Liver (tissue), 9 donors: ENCODE results near the gene ASXL2. TPM values are rescaled to one million over a fixed set of nuclear protein-coding genes. Genes with fewer than 3 reads are reported as not detected.

ENCODE experiments used
- DNase-seq: peaks from one replicate; pipeline ENCODE4 v3.0.0-alpha.2; 2017; ENCODE audit warnings: low spot score
- H3K27ac ChIP-seq, 2 donors: one replicate each; pipeline ENCODE4 v1.7.0; 2013; ENCODE audit warnings: inconsistent platforms in 2 of 2, low read length in 2 of 2, control low read depth in 1 of 2, low read depth in 1 of 2, mild to moderate bottlenecking in 1 of 2
- H3K27me3 ChIP-seq, 4 donors: one replicate each; pipeline versions ENCODE4 v1.6.1 to v1.7.0; 2013; ENCODE audit warnings: low read length in 3 of 4, inconsistent platforms in 1 of 4, mild to moderate bottlenecking in 1 of 4, moderate library complexity in 1 of 4; ENCODE audit not compliant: control insufficient read depth in 4 of 4, insufficient read depth in 4 of 4
- H3K36me3 ChIP-seq, 4 donors: one replicate each; pipeline versions ENCODE4 v1.6.1 to v1.7.0; 2013; ENCODE audit warnings: low read length in 3 of 4, mild to moderate bottlenecking in 3 of 4, low read depth in 1 of 4, moderate library complexity in 1 of 4; ENCODE audit not compliant: control insufficient read depth in 4 of 4, insufficient read depth in 3 of 4
- H3K4me1 ChIP-seq, 4 donors: one replicate each; pipeline versions ENCODE4 v1.6.1 to v1.7.0; 2013; ENCODE audit warnings: low read length in 3 of 4, mild to moderate bottlenecking in 3 of 4, moderate library complexity in 1 of 4; ENCODE audit not compliant: control insufficient read depth in 4 of 4, insufficient read depth in 4 of 4
- H3K4me3 ChIP-seq, 3 donors: one replicate each; pipeline versions ENCODE4 v1.6.1 to v1.7.0; 2013; ENCODE audit warnings: low read length in 3 of 3, control low read depth in 1 of 3, low read depth in 1 of 3, mild to moderate bottlenecking in 1 of 3
- H3K9ac ChIP-seq, 2 donors: one replicate each; pipeline ENCODE4 v1.7.0; 2013; ENCODE audit warnings: low read length in 2 of 2, mild to moderate bottlenecking in 2 of 2, moderate library complexity in 2 of 2, control low read depth in 1 of 2, low read depth in 1 of 2
- H3K9me3 ChIP-seq, 4 donors: one replicate each; pipeline versions ENCODE4 v1.6.1 to v1.7.0; 2013; ENCODE audit warnings: low read length in 3 of 4; ENCODE audit not compliant: control insufficient read depth in 4 of 4
- EGR1 ChIP-seq, 2 donors: IDR thresholded peaks; 2 replicates each; pipeline ENCODE4 v1.6.1; 2016 to 2018; ENCODE audit warnings: antibody characterized with exemption in 2 of 2, low read depth in 2 of 2
- FOXA1 ChIP-seq: IDR thresholded peaks from 2 replicates; pipeline ENCODE4 v1.6.1; 2016; ENCODE audit warnings: antibody characterized with exemption
- GABPA ChIP-seq, 2 donors: IDR thresholded peaks in 1 of 2; conservative IDR thresholded peaks in 1 of 2; 2 replicates each; pipeline ENCODE4 v1.6.1; 2016; ENCODE audit warnings: antibody characterized with exemption in 2 of 2, mild to moderate bottlenecking in 1 of 2, moderate library complexity in 1 of 2
- HNF4A ChIP-seq, 2 donors: conservative IDR thresholded peaks; 2 replicates each; pipeline ENCODE4 v1.6.1; 2016; ENCODE audit warnings: antibody characterized with exemption in 2 of 2, mild to moderate bottlenecking in 2 of 2
- HNF4G ChIP-seq: IDR thresholded peaks from 2 replicates; pipeline ENCODE4 v1.6.1; 2016; ENCODE audit warnings: antibody characterized with exemption
- JUND ChIP-seq, 2 donors: IDR thresholded peaks; 2 replicates each; pipeline ENCODE4 v1.6.1; 2016; ENCODE audit warnings: antibody characterized with exemption in 2 of 2
- NR2F2 ChIP-seq: IDR thresholded peaks from 2 replicates; pipeline ENCODE4 v1.6.1; 2016; ENCODE audit warnings: antibody characterized with exemption
- RAD21 ChIP-seq, 2 donors: IDR thresholded peaks; 2 replicates each; pipeline ENCODE4 v1.6.1; 2016; ENCODE audit warnings: antibody characterized with exemption in 2 of 2, mild to moderate bottlenecking in 2 of 2
- RXRA ChIP-seq, 2 donors: IDR thresholded peaks; 2 replicates each; pipeline ENCODE4 v1.6.1; 2017 to 2018; ENCODE audit warnings: antibody characterized with exemption in 2 of 2, mild to moderate bottlenecking in 1 of 2
- SP1 ChIP-seq: IDR thresholded peaks from 2 replicates; pipeline ENCODE4 v1.6.1; 2018; ENCODE audit warnings: antibody characterized with exemption, mild to moderate bottlenecking
- TAF1 ChIP-seq: conservative IDR thresholded peaks from 2 replicates; pipeline ENCODE4 v1.6.1; 2016; ENCODE audit warnings: antibody characterized with exemption, mild to moderate bottlenecking
- YY1 ChIP-seq: IDR thresholded peaks from 2 replicates; pipeline ENCODE4 v1.6.1; 2016; ENCODE audit warnings: antibody characterized with exemption, mild to moderate bottlenecking
- WGBS: extraction: QIAGEN DNeasy Blood & Tissue Kit; methylation state at CpG from one replicate; pipeline ENCODE4 v1.1.7; 2013; 5-methylcytosine and 5-hydroxymethylcytosine counted together
- polyA plus RNA-seq, 2 donors: library from polyadenylated mRNA; stranded (reverse) in 1 of 2; unstranded in 1 of 2; fragments of 200-250 nt in 1 of 2; fragments of >200 nt in 1 of 2; fragmentation: Nextera tagmentation in 1 of 2; extraction: Ambion mirVana in 1 of 2; gene quantifications; one replicate each; pipeline versions ENCODE4 v1.2.1 to v1.2.3, GENCODE V29; 2013 to 2015
- total RNA-seq, 2 donors: library from RNA; depleted of rRNA; stranded (reverse); fragments of >200 nt; gene quantifications; one replicate each; pipeline ENCODE4 v1.2.3, GENCODE V29; 2014
- TF ChIP-seq, protein P1 (sequence below): IDR thresholded peaks from 2 replicates; pipeline ENCODE4 v1.6.1; 2016; ENCODE audit warnings: antibody characterized with exemption
- TF ChIP-seq, protein P2 (sequence below): fragments of 150-350 bp; IDR thresholded peaks from 2 replicates; pipeline ENCODE4 v1.5.1; 2017; ENCODE audit warnings: improper control_type of control experiment, low read depth, low read length; ENCODE audit not compliant: missing input control
- TF ChIP-seq, protein P3 (sequence below): IDR thresholded peaks from 2 replicates; pipeline ENCODE4 v1.6.1; 2016; ENCODE audit warnings: antibody characterized with exemption, mild to moderate bottlenecking
- TF ChIP-seq, protein P4 (sequence below): IDR thresholded peaks from 2 replicates; pipeline ENCODE4 v1.6.1; 2016; ENCODE audit warnings: antibody characterized with exemption
- TF ChIP-seq, protein P5 (sequence below): IDR thresholded peaks from 2 replicates; pipeline ENCODE4 v1.6.1; 2016; ENCODE audit warnings: antibody characterized with exemption
- donor health status: healthy.
- donor health status: healthy.
- donor health status: healthy.
- donor health status: healthy.
- donor health status: healthy.

Gene ASXL2
- total and polyA plus RNA-seq, 4 donors = 2.4 to 7.3 (median 4.4) TPM

DNA sequence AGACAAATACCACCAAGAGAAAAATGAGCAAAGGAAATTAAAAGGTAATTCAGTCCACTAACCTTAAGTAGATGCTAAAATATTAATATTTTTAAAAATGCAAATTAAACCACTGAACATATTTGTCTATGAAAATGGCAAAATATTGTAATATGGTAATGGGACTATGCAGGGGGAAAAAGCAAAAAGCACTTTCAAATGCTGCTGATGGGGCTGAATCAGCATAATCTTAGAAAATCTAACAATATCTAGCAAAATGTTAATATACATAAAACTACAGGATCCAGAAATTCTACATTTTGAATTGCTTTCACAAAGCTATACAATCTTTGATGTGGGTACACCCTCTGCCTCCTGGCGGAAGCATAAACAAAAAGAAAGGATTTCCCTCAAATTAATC, 118.0 kb downstream of the ASXL2 start:
- DNase-seq = no peak
- 100% methylated on average over 1 of the region's 1 CpG for WGBS
- no peak overlapping the region for H3K27ac ChIP-seq
- H3K9ac ChIP-seq = no peak overlapping the region
- H3K4me3 ChIP-seq = no peak overlapping the region
- H3K36me3 ChIP-seq = peaks cover 3 to 14% (median 8%) of the 10 kb centered on the region in 4 donors
- peaks cover 0 to 4% (median 0%) of the 10 kb centered on the region in 4 donors for H3K4me1 ChIP-seq
- H3K9me3 ChIP-seq = no peaks in the 10 kb centered on the region
- no peak for TF ChIP-seq YY1
- TF ChIP-seq SP1 = no peak
- TF ChIP-seq, protein P1, sequence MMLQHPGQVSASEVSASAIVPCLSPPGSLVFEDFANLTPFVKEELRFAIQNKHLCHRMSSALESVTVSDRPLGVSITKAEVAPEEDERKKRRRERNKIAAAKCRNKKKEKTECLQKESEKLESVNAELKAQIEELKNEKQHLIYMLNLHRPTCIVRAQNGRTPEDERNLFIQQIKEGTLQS = no peak
- TF ChIP-seq, protein P2, sequence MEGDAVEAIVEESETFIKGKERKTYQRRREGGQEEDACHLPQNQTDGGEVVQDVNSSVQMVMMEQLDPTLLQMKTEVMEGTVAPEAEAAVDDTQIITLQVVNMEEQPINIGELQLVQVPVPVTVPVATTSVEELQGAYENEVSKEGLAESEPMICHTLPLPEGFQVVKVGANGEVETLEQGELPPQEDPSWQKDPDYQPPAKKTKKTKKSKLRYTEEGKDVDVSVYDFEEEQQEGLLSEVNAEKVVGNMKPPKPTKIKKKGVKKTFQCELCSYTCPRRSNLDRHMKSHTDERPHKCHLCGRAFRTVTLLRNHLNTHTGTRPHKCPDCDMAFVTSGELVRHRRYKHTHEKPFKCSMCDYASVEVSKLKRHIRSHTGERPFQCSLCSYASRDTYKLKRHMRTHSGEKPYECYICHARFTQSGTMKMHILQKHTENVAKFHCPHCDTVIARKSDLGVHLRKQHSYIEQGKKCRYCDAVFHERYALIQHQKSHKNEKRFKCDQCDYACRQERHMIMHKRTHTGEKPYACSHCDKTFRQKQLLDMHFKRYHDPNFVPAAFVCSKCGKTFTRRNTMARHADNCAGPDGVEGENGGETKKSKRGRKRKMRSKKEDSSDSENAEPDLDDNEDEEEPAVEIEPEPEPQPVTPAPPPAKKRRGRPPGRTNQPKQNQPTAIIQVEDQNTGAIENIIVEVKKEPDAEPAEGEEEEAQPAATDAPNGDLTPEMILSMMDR = no peak
- TF ChIP-seq FOXA1 = no peak
- no peak for TF ChIP-seq NR2F2
- TF ChIP-seq, protein P3, sequence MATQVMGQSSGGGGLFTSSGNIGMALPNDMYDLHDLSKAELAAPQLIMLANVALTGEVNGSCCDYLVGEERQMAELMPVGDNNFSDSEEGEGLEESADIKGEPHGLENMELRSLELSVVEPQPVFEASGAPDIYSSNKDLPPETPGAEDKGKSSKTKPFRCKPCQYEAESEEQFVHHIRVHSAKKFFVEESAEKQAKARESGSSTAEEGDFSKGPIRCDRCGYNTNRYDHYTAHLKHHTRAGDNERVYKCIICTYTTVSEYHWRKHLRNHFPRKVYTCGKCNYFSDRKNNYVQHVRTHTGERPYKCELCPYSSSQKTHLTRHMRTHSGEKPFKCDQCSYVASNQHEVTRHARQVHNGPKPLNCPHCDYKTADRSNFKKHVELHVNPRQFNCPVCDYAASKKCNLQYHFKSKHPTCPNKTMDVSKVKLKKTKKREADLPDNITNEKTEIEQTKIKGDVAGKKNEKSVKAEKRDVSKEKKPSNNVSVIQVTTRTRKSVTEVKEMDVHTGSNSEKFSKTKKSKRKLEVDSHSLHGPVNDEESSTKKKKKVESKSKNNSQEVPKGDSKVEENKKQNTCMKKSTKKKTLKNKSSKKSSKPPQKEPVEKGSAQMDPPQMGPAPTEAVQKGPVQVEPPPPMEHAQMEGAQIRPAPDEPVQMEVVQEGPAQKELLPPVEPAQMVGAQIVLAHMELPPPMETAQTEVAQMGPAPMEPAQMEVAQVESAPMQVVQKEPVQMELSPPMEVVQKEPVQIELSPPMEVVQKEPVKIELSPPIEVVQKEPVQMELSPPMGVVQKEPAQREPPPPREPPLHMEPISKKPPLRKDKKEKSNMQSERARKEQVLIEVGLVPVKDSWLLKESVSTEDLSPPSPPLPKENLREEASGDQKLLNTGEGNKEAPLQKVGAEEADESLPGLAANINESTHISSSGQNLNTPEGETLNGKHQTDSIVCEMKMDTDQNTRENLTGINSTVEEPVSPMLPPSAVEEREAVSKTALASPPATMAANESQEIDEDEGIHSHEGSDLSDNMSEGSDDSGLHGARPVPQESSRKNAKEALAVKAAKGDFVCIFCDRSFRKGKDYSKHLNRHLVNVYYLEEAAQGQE = no peak
- no peak for TF ChIP-seq GABPA (IDR thresholded peaks at IDR 0.05 in 1 of 2, conservative IDR thresholded peaks at IDR 0.05 in 1 of 2)
- no peak for TF ChIP-seq TAF1
- TF ChIP-seq, protein P4, sequence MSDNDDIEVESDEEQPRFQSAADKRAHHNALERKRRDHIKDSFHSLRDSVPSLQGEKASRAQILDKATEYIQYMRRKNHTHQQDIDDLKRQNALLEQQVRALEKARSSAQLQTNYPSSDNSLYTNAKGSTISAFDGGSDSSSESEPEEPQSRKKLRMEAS = no peak
- no peak for TF ChIP-seq EGR1 (IDR thresholded peaks at IDR 0.05; ENCODE audit: low read depth in 2 of 2)
- no peak for TF ChIP-seq HNF4A (conservative IDR thresholded peaks at IDR 0.05)
- TF ChIP-seq JUND (IDR thresholded peaks at IDR 0.05) = no peak
- no peak for TF ChIP-seq HNF4G
- TF ChIP-seq, protein P5, sequence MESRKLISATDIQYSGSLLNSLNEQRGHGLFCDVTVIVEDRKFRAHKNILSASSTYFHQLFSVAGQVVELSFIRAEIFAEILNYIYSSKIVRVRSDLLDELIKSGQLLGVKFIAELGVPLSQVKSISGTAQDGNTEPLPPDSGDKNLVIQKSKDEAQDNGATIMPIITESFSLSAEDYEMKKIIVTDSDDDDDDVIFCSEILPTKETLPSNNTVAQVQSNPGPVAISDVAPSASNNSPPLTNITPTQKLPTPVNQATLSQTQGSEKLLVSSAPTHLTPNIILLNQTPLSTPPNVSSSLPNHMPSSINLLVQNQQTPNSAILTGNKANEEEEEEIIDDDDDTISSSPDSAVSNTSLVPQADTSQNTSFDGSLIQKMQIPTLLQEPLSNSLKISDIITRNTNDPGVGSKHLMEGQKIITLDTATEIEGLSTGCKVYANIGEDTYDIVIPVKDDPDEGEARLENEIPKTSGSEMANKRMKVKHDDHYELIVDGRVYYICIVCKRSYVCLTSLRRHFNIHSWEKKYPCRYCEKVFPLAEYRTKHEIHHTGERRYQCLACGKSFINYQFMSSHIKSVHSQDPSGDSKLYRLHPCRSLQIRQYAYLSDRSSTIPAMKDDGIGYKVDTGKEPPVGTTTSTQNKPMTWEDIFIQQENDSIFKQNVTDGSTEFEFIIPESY = no peak
- no peak for TF ChIP-seq RXRA (IDR thresholded peaks at IDR 0.05)
- no peaks in the 10 kb centered on the region for H3K27me3 ChIP-seq

DNA sequence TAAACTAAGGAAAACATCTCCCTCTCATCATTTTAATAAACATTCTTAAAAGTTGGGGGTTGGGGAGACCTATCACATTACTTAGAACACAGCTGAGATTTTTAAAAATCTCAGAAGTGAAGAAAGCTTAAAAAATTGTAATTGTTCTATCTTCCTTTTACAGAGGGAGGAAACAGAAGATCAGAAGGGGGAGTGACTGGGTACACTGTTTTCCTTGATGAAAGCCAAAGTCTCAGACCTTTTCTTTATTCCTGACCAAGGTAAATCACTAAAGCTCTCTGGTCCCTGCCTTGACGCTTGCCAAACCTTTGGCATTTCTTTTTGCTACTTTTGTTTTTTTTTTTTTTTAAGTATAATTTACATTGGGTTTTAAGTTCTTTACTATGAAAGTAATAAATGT, 119.9 kb downstream of the ASXL2 start:
- 94% methylated on average over 1 of the region's 1 CpG for WGBS
- Histone ChIP-seq H3K4me1 (peaks cover 0 to 2% (median 0%) of the 10 kb centered on the region in 4 donors), H3K9me3 (no peaks in the 10 kb centered on the region), H3K4me3 (no peak overlapping the region), H3K36me3 (peaks cover 4 to 30% (median 17%) of the 10 kb centered on the region in 4 donors), H3K9ac (no peak overlapping the region), H3K27me3 (no peaks in the 10 kb centered on the region), H3K27ac (no peak overlapping the region)
- TF ChIP-seq RXRA (IDR thresholded peaks at IDR 0.05) = no peak
- no peak for TF ChIP-seq RAD21 (IDR thresholded peaks at IDR 0.05)
- no peak for TF ChIP-seq TAF1
- TF ChIP-seq, protein P2 = no peak
- no peak for TF ChIP-seq GABPA (IDR thresholded peaks at IDR 0.05 in 1 of 2, conservative IDR thresholded peaks at IDR 0.05 in 1 of 2)
- no peak for TF ChIP-seq HNF4G
- TF ChIP-seq SP1 = no peak
- TF ChIP-seq FOXA1 = no peak
- TF ChIP-seq EGR1 (IDR thresholded peaks at IDR 0.05; ENCODE audit: low read depth in 2 of 2) = no peak
- TF ChIP-seq, protein P1 = no peak
- TF ChIP-seq HNF4A (conservative IDR thresholded peaks at IDR 0.05) = no peak
- TF ChIP-seq, protein P5 = no peak
- DNase-seq = no peak
